GM19193 (cell line): ENCODE measurements around the gene TNFSF15.

ENCODE experiments used
- POLR2A ChIP-seq: IDR thresholded peaks from 4 replicates; pipeline ENCODE4 v1.6.1; 2011; ENCODE audit not compliant: insufficient read depth, insufficient read length; ENCODE audit errors: extremely low read depth

The TNFSF15 gene

GRCh38 chr9:114757395-114757794 is 48.4 kb downstream of the TNFSF15 start:
- TF ChIP-seq POLR2A = no peak

GRCh38 chr9:114756920-114757319 is 48.9 kb downstream of the TNFSF15 start:
- no peak for TF ChIP-seq POLR2A

- TF ChIP-seq POLR2A = no peak
Measured at GRCh38 chr9:114754581-114754980, 51.3 kb downstream of the TNFSF15 start.

- TF ChIP-seq POLR2A = no peak
Measured at GRCh38 chr9:114746591-114747346, 59.1 kb downstream of the TNFSF15 start.

GRCh38 chr9:114745879-114746550 is 59.8 kb downstream of the TNFSF15 start:
- no peak for TF ChIP-seq POLR2A

GRCh38 chr9:114745108-114745848 is 60.6 kb downstream of the TNFSF15 start:
- TF ChIP-seq POLR2A = no peak

- no peak for TF ChIP-seq POLR2A
Measured at GRCh38 chr9:114743446-114743845, 62.4 kb downstream of the TNFSF15 start.

- TF ChIP-seq POLR2A = no peak
Measured at GRCh38 chr9:114742947-114743346, 62.9 kb downstream of the TNFSF15 start.

- TF ChIP-seq POLR2A = no peak
Measured at GRCh38 chr9:114738581-114739316, 67.1 kb downstream of the TNFSF15 start.

- no peak for TF ChIP-seq POLR2A
Measured at GRCh38 chr9:114737847-114738246, 68.0 kb downstream of the TNFSF15 start.

GRCh38 chr9:114737118-114737517 is 68.7 kb downstream of the TNFSF15 start:
- no peak for TF ChIP-seq POLR2A

GRCh38 chr9:114735704-114736103 is 70.1 kb downstream of the TNFSF15 start:
- no peak for TF ChIP-seq POLR2A
